HCT116 (cell line): ENCODE results near the gene DOP1B.

Source experiments
- CTCF ChIP-seq, 3 experiments: fragments of 200-600 bp in 1 of 3; sonication (generic) in 1 of 3; IDR thresholded peaks in 2 of 3; conservative IDR thresholded peaks in 1 of 3; 2 replicates each; pipeline ENCODE4 v1.5.1; 2012 to 2017; ENCODE audit warnings: low read depth in 2 of 3, low read length in 2 of 3, antibody characterized with exemption in 1 of 3, borderline replicate concordance in 1 of 3, control low read depth in 1 of 3, mild to moderate bottlenecking in 1 of 3, mixed read lengths in 1 of 3, mixed run types in 1 of 3, moderate library complexity in 1 of 3; ENCODE audit not compliant: insufficient read depth in 1 of 3
- JUND ChIP-seq: IDR thresholded peaks from 2 replicates; pipeline ENCODE4 v1.6.1; 2012
- POLR2A ChIP-seq: IDR thresholded peaks from 2 replicates; pipeline ENCODE4 v1.7.0; 2011; ENCODE audit warnings: borderline replicate concordance; ENCODE audit not compliant: insufficient read depth, insufficient read length; ENCODE audit errors: extremely low read depth

GRCh38 chr21:36186506-36187399 lies 30.1 kb downstream of the DOP1B start:
- TF ChIP-seq CTCF (IDR thresholded peaks at IDR 0.05 in 2 of 3, conservative IDR thresholded peaks at IDR 0.05 in 1 of 3; ENCODE audit: borderline replicate concordance in 1 of 3, insufficient read depth in 1 of 3, low read depth in 2 of 3, low read length in 2 of 3) (no peak), JUND (no peak), POLR2A (no peak)
